Neural progenitor cell (in vitro differentiated cells): ENCODE results near the gene PNPLA7.

ENCODE experiments used
- CTCF ChIP-seq: fragments of 200-600 bp; sonication (generic); IDR thresholded peaks from 2 replicates; pipeline ENCODE4 v1.5.1; 2017; ENCODE audit warnings: antibody characterized with exemption, mild to moderate bottlenecking
- EZH2 ChIP-seq: fragments of 200-600 bp; sonication (generic); IDR thresholded peaks from 2 replicates; pipeline ENCODE4 v1.6.1; 2017; ENCODE audit warnings: antibody characterized with exemption, mild to moderate bottlenecking, moderate library complexity

DNA sequence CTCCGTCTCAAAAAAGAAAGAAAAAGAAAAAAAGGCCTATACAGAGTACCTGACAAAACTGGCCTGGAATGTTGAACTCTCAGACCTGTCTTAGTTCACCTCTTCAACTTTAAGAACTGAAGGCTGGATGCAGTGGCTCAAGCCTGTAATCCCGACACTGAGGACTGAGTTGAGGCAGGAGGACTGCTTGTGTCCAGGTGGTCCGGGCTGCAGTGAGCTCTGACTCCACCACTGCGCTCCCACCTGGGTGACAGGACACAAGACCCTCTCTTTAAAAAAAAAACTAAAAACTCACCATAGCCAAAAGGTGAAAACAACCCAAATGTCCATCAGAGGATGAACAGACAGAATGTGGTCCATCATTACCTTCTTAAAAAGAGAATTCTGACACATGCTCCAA is 7.9 kb upstream of the PNPLA7 start:
- TF ChIP-seq CTCF = no peak
- TF ChIP-seq EZH2 = no peak
